K562 (cell line): Measurements from ENCODE around the gene CALML3.

Source experiments
- MAFK ChIP-seq: IDR thresholded peaks from 2 replicates; pipeline ENCODE4 v1.6.1; 2011; ENCODE audit warnings: low read length, improper control_type of control experiment
- RAD51 ChIP-seq: fragments of 450-650 bp; IDR thresholded peaks from 2 replicates; pipeline ENCODE4 v1.7.1; 2016; ENCODE audit warnings: low read depth, mild to moderate bottlenecking, borderline replicate concordance
- ZNF778 ChIP-seq: fragments of 450-650 bp; formaldehyde crosslinking; IDR thresholded peaks from 2 replicates; pipeline ENCODE4 v1.4.0; 2020; ENCODE audit warnings: mild to moderate bottlenecking, moderate library complexity
- TF ChIP-seq, protein P1 (sequence below): sonication (generic); formaldehyde crosslinking; IDR thresholded peaks from 2 replicates; pipeline ENCODE4 v1.4.0; 2020; ENCODE audit warnings: mild to moderate bottlenecking, missing genetic modification reagents

DNA sequence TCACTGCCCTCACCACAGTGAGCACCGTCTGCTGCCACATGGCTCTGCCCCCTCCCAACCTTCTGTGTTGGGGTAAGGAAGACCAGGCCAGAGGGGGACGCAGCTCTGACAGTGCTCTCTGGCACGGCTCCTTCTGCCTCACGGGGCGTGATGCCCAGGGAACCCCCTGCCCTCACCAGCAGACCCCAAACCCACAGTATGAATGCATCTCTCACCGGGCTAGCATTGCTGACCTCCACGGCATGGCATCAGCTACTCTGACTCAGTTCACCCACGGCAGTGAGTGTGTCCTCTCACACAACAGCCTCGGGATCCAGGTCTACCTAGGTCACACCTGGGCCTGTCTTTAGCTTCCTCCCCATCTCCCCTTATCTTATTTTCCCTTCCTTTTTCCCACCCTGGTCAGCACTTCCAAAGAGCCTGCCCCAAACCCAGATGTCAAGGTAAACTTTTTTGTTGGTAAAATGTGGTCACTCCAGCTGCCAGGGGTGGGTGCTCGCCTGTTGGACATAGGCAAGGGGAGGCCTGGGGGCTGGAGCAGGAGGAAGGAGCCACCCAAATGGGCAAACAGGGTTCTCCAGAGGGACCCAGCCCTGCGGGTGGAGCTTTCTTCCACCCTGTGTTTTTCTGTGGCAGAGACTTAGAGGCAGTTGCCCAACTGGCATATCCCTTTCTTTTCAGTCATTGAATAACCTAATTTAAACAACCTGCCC, 4.4 kb downstream of the CALML3 start:
- TF ChIP-seq MAFK: no peak
- TF ChIP-seq, protein P1, sequence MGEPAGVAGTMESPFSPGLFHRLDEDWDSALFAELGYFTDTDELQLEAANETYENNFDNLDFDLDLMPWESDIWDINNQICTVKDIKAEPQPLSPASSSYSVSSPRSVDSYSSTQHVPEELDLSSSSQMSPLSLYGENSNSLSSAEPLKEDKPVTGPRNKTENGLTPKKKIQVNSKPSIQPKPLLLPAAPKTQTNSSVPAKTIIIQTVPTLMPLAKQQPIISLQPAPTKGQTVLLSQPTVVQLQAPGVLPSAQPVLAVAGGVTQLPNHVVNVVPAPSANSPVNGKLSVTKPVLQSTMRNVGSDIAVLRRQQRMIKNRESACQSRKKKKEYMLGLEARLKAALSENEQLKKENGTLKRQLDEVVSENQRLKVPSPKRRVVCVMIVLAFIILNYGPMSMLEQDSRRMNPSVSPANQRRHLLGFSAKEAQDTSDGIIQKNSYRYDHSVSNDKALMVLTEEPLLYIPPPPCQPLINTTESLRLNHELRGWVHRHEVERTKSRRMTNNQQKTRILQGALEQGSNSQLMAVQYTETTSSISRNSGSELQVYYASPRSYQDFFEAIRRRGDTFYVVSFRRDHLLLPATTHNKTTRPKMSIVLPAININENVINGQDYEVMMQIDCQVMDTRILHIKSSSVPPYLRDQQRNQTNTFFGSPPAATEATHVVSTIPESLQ (CRISPR knock-in tag): no peak
- TF ChIP-seq RAD51: no peak
- TF ChIP-seq ZNF778 (CRISPR knock-in tag): no peak
